WTC11 (cell line): ENCODE measurements around the gene NEK2. TPM values are rescaled to one million over a fixed set of nuclear protein-coding genes. Genes with fewer than 3 reads are reported as not detected.
A peak's percentile ranks its signal among the peaks of the same experiment; 100 is the strongest.

Experiments
- ATAC-seq: fragments of 200-7000 bp; cut with Tn5 transposase; 2 replicates; pipeline ENCODE4 v1.10.0; 2021; ENCODE audit warnings: mild to moderate bottlenecking, moderate library complexity
- CTCF ChIA-PET: fragments of 300-600 bp; sonication (Branson Sonifier 250); formaldehyde crosslinking; loops from one replicate; lab custom pipeline; 2021; ENCODE audit warnings: antibody characterized with exemption; lab: Charles Lee
- POLR2A ChIA-PET: fragments of 350-600 bp; sonication (Branson Sonifier 250); formaldehyde crosslinking; loops from one replicate; lab custom pipeline; 2021; ENCODE audit warnings: antibody characterized with exemption; lab: Charles Lee
- DNase-seq: peaks from one replicate; pipeline ENCODE4 v3.0.0; 2021; ENCODE audit warnings: low spot score
- H3K27ac Mint-ChIP-seq: 2 replicates; pipeline ENCODE4 v1.8.0; 2021; ENCODE audit warnings: mixed read lengths
- H3K27me3 Mint-ChIP-seq: 2 replicates; pipeline ENCODE4 v1.8.0; 2021; ENCODE audit warnings: low read depth, mild to moderate bottlenecking, moderate library complexity, mixed read lengths
- H3K36me3 Mint-ChIP-seq: 2 replicates; pipeline ENCODE4 v1.8.0; 2021; ENCODE audit warnings: mixed read lengths
- H3K4me1 Mint-ChIP-seq: 2 replicates; pipeline ENCODE4 v1.8.0; 2022; ENCODE audit warnings: mixed read lengths
- H3K4me3 Mint-ChIP-seq: 2 replicates; pipeline ENCODE4 v1.8.0; 2021; ENCODE audit warnings: mild to moderate bottlenecking, moderate library complexity, mixed read lengths
- H3K9me3 Mint-ChIP-seq: 2 replicates; pipeline ENCODE4 v1.8.0; 2021; ENCODE audit warnings: mixed read lengths
- CBFB ChIP-seq: sonication (generic); formaldehyde crosslinking; IDR thresholded peaks from 2 replicates; pipeline ENCODE4 v1.8.1; 2022; ENCODE audit warnings: mild to moderate bottlenecking, low read depth, missing genetic modification reagents
- EMX1 ChIP-seq: fragments of 250-450 bp; sonication (Bioruptor Pico); IDR thresholded peaks from 2 replicates; pipeline ENCODE4 v1.8.0; 2021; ENCODE audit warnings: mild to moderate bottlenecking
- ESRRA ChIP-seq: sonication (generic); formaldehyde crosslinking; IDR thresholded peaks from 2 replicates; pipeline ENCODE4 v1.8.1; 2022; ENCODE audit warnings: mild to moderate bottlenecking, missing genetic modification reagents, borderline replicate concordance
- FOXJ3 ChIP-seq: sonication (generic); formaldehyde crosslinking; IDR thresholded peaks from 2 replicates; pipeline ENCODE4 v1.9.0; 2021; ENCODE audit warnings: missing genetic modification reagents, mild to moderate bottlenecking, borderline replicate concordance
- IRF2 ChIP-seq: sonication (generic); formaldehyde crosslinking; IDR thresholded peaks from 2 replicates; pipeline ENCODE4 v1.8.0; 2022; ENCODE audit warnings: low read depth, missing genetic modification reagents, borderline replicate concordance
- RORB ChIP-seq: fragments of 250-450 bp; sonication (Bioruptor Pico); IDR thresholded peaks from 2 replicates; pipeline ENCODE4 v1.9.0; 2021; ENCODE audit warnings: mild to moderate bottlenecking
- TP53 ChIP-seq: sonication (generic); formaldehyde crosslinking; IDR thresholded peaks from 2 replicates; pipeline ENCODE4 v1.8.1; 2023; ENCODE audit warnings: mild to moderate bottlenecking, missing genetic modification reagents
- total RNA-seq: library from RNA; stranded (reverse); gene quantifications from 3 replicates; pipeline ENCODE4 v1.2.3, GENCODE V29; 2021
- TF ChIP-seq, protein P1 (sequence below): sonication (generic); formaldehyde crosslinking; IDR thresholded peaks from 2 replicates; pipeline ENCODE4 v1.8.0; 2022; ENCODE audit warnings: mild to moderate bottlenecking, missing genetic modification reagents
- TF ChIP-seq, protein P2 (sequence below): sonication (generic); formaldehyde crosslinking; conservative IDR thresholded peaks from 2 replicates; pipeline ENCODE4 v1.8.1; 2022; ENCODE audit warnings: mild to moderate bottlenecking, missing genetic modification reagents
- TF ChIP-seq, protein P3 (sequence below): sonication (generic); formaldehyde crosslinking; IDR thresholded peaks from 2 replicates; pipeline ENCODE4 v1.8.0; 2022; ENCODE audit warnings: mild to moderate bottlenecking, missing genetic modification reagents
- TF ChIP-seq, protein P4 (sequence below): sonication (generic); formaldehyde crosslinking; IDR thresholded peaks from 2 replicates; pipeline ENCODE4 v1.8.1; 2022; ENCODE audit warnings: low read depth, mild to moderate bottlenecking, moderate library complexity, missing genetic modification reagents, borderline replicate concordance
- TF ChIP-seq, protein P5 (sequence below): fragments of 250-450 bp; sonication (Bioruptor Pico); IDR thresholded peaks from 2 replicates; pipeline ENCODE4 v1.9.0; 2021; ENCODE audit warnings: mild to moderate bottlenecking

The NEK2 gene
- total RNA-seq, 1 experiment from 2014 or later: 23.5 TPM

DNA sequence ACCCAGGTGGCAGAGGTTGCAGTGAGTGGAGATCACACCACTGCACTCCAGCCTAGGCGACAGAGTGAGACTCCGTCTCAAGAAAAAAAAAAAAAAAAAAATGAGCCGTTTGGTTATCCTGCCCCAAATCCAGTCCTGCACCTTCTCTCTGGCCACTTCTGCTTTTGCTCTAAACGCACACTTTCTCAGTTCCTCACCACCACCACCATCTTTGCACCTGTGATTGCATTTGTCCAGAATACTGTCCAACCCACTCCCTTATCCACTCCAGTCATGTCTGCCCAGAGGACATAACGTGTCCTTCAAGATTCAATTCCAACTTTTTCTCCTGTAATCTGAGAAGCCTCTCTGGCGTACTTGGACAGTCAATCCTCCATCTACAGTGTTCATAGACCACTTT lies 2.2 kb upstream of the NEK2 start (continued):
- TF ChIP-seq TP53 (CRISPR knock-in tag): no peak
- TF ChIP-seq, protein P1, sequence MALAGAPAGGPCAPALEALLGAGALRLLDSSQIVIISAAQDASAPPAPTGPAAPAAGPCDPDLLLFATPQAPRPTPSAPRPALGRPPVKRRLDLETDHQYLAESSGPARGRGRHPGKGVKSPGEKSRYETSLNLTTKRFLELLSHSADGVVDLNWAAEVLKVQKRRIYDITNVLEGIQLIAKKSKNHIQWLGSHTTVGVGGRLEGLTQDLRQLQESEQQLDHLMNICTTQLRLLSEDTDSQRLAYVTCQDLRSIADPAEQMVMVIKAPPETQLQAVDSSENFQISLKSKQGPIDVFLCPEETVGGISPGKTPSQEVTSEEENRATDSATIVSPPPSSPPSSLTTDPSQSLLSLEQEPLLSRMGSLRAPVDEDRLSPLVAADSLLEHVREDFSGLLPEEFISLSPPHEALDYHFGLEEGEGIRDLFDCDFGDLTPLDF: no peak
- TF ChIP-seq, protein P2, sequence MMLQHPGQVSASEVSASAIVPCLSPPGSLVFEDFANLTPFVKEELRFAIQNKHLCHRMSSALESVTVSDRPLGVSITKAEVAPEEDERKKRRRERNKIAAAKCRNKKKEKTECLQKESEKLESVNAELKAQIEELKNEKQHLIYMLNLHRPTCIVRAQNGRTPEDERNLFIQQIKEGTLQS (CRISPR knock-in tag): no peak
- no peak for TF ChIP-seq EMX1 (CRISPR knock-in tag)
- TF ChIP-seq, protein P3, sequence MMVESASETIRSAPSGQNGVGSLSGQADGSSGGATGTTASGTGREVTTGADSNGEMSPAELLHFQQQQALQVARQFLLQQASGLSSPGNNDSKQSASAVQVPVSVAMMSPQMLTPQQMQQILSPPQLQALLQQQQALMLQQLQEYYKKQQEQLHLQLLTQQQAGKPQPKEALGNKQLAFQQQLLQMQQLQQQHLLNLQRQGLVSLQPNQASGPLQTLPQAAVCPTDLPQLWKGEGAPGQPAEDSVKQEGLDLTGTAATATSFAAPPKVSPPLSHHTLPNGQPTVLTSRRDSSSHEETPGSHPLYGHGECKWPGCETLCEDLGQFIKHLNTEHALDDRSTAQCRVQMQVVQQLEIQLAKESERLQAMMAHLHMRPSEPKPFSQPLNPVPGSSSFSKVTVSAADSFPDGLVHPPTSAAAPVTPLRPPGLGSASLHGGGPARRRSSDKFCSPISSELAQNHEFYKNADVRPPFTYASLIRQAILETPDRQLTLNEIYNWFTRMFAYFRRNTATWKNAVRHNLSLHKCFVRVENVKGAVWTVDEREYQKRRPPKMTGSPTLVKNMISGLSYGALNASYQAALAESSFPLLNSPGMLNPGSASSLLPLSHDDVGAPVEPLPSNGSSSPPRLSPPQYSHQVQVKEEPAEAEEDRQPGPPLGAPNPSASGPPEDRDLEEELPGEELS (CRISPR knock-in tag): no peak
- TF ChIP-seq, protein P4, sequence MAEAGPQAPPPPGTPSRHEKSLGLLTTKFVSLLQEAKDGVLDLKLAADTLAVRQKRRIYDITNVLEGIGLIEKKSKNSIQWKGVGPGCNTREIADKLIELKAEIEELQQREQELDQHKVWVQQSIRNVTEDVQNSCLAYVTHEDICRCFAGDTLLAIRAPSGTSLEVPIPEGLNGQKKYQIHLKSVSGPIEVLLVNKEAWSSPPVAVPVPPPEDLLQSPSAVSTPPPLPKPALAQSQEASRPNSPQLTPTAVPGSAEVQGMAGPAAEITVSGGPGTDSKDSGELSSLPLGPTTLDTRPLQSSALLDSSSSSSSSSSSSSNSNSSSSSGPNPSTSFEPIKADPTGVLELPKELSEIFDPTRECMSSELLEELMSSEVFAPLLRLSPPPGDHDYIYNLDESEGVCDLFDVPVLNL: no peak
- TF ChIP-seq FOXJ3 (CRISPR knock-in tag): no peak

DNA sequence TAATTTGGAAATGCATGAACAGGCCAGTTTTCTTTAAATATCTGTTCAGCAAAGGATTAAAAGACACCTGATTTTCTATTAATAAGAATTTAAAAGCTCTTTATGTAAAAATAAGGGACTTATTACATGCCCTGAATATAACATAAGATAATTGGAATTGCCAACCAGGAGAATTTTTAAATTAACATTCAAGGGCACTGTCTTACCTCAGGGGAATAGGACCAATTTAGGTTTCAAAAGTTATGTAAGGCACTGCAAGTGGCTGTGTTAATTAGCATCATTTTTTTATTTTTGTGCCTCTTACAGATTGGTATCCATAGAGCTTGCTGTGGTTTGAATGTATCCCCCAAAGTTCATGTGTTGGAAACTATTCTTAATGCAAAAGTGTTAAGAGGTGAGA lies 1.3 kb upstream of the NEK2 start:
- H3K9me3 Mint-ChIP-seq: no peaks in the 10 kb centered on the region
- H3K36me3 Mint-ChIP-seq: peaks cover 19% of the 10 kb centered on the region
- peak overlapping the region; percentile 96 for H3K4me3 Mint-ChIP-seq
- H3K27ac Mint-ChIP-seq: no peak overlapping the region
- ChIA-PET POLR2A (no interaction called here), CTCF (interaction anchor here (2.5 kb wide), 1 partner anchor 358 kb away, joined by 23 read pairs; the partner anchor contains the start of genes DTL and INTS7)
- DNase-seq (no peak), ATAC-seq (no peak)
- H3K4me1 Mint-ChIP-seq: peaks cover 19% of the 10 kb centered on the region
- TF ChIP-seq, protein P5, sequence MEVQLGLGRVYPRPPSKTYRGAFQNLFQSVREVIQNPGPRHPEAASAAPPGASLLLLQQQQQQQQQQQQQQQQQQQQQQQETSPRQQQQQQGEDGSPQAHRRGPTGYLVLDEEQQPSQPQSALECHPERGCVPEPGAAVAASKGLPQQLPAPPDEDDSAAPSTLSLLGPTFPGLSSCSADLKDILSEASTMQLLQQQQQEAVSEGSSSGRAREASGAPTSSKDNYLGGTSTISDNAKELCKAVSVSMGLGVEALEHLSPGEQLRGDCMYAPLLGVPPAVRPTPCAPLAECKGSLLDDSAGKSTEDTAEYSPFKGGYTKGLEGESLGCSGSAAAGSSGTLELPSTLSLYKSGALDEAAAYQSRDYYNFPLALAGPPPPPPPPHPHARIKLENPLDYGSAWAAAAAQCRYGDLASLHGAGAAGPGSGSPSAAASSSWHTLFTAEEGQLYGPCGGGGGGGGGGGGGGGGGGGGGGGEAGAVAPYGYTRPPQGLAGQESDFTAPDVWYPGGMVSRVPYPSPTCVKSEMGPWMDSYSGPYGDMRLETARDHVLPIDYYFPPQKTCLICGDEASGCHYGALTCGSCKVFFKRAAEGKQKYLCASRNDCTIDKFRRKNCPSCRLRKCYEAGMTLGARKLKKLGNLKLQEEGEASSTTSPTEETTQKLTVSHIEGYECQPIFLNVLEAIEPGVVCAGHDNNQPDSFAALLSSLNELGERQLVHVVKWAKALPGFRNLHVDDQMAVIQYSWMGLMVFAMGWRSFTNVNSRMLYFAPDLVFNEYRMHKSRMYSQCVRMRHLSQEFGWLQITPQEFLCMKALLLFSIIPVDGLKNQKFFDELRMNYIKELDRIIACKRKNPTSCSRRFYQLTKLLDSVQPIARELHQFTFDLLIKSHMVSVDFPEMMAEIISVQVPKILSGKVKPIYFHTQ (CRISPR knock-in tag): no peak
- TF ChIP-seq IRF2 (CRISPR knock-in tag): no peak
- H3K27me3 Mint-ChIP-seq: no peaks in the 10 kb centered on the region

DNA sequence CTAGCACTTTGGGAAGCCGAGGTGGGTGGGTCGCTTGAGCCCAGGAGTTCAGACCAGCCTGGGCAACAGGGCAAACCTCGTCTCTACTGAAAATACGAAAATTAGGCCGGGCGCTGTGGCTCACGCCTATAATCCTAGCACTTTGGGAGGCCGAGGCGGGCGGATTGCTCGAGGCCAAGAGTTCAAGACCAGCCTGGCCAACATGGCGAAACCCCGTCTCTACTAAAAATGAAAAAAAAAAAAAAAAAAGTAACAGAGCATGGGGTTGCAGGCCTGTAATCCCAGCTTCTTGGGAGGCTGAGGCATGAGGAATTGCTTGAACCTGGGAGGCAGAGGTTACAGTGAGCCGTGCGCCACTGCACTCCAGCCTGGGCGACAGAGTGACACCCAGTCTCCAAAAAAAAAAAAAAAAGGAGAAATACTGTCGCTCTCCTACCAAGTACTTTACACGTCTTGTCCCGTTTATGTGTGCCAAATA lies 724 bp upstream of the NEK2 start:
- Mint-ChIP-seq H3K4me1 (peaks cover 19% of the 10 kb centered on the region), H3K4me3 (peak overlapping the region; percentile 96), H3K9me3 (no peaks in the 10 kb centered on the region), H3K27me3 (no peaks in the 10 kb centered on the region), H3K36me3 (peaks cover 19% of the 10 kb centered on the region), H3K27ac (peak overlapping the region; percentile 97)
- CTCF ChIA-PET: interaction anchor here (0.6 to 2.5 kb wide), 6 partner anchors 23 to 1429 kb away, joined by 3 to 23 read pairs (median 6); partner anchors contain the start of genes DTL and INTS7
- ATAC-seq: no peak
- TF ChIP-seq CBFB (no peak), TP53 (CRISPR knock-in tag) (no peak), IRF2 (CRISPR knock-in tag) (no peak)
- no peak for DNase-seq
- POLR2A ChIA-PET: interaction anchor here (0.9 to 1.9 kb wide), 4 partner anchors 59 to 610 kb away, joined by 3 to 12 read pairs (median 5); partner anchors contain the start of genes DTL, INTS7 and SLC30A1

DNA sequence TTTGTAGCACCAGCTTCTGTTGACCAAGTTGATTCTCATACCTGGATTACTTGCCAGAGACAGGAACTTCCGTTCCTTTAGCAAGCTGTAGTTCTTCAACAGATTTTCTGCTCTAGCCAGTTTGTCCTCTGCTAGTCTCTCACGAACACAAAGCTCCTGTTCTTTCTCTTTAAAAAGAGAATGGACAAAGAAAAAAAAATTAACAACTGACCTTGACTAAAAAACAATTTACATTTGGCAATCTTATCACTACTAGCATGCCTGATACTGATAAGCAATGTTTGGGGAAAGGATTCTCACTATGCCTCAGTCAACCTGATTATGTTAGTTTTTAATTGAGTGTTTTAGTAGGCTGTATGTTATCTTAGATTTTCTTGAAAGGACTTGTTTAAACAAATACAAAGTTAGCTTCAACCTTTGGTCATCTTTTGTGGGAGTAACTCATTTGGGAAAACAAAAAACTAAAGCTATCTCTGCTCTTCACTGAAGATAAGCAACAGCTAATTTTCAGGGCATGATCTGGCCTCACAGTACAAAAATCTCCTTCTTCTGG lies 8.3 kb downstream of the NEK2 start:
- CTCF ChIA-PET: no interaction called here
- H3K27me3 Mint-ChIP-seq: no peaks in the 10 kb centered on the region
- no peak for ATAC-seq
- TF ChIP-seq ESRRA (CRISPR knock-in tag) (no peak), RORB (CRISPR knock-in tag) (0 out of 2 replicates have a peak, but pooled peaks have one; percentile 48)
- TF ChIP-seq, all 79 proteins: peak for 1
- POLR2A ChIA-PET: no interaction called here
- DNase-seq: no peak
- Mint-ChIP-seq H3K4me3 (no peak overlapping the region), H3K9me3 (no peaks in the 10 kb centered on the region), H3K36me3 (peaks cover 53% of the 10 kb centered on the region), H3K4me1 (no peaks in the 10 kb centered on the region), H3K27ac (no peak overlapping the region)
